NCI-H226 (cell line): ENCODE measurements around the gene ERO1B.

Experiments
- DNase-seq: peaks from one replicate; pipeline ENCODE4 v3.0.0-alpha.2; 2015

Gene ERO1B

GRCh38 chr1:236176337-236177336 is 105.1 kb downstream of the ERO1B start:
- no peak for DNase-seq

- DNase-seq = no peak
Observed at GRCh38 chr1:236175642-236176336, 106.0 kb downstream of the ERO1B start.

GRCh38 chr1:236173174-236173767 is 108.5 kb downstream of the ERO1B start:
- no peak for DNase-seq

GRCh38 chr1:236172041-236172579 is 109.6 kb downstream of the ERO1B start:
- DNase-seq = no peak

GRCh38 chr1:236168716-236169429 is 112.9 kb downstream of the ERO1B start:
- peak; percentile 53 for DNase-seq

GRCh38 chr1:236167578-236167977 is 114.2 kb downstream of the ERO1B start:
- no peak for DNase-seq

GRCh38 chr1:236167154-236167553 is 114.6 kb downstream of the ERO1B start:
- no peak for DNase-seq

- no peak for DNase-seq
Observed at GRCh38 chr1:236166041-236166440, 115.7 kb downstream of the ERO1B start.
